Endothelial cell (in vitro differentiated cells): Measurements from ENCODE around the gene RAE1. TPM values are rescaled to one million over a fixed set of nuclear protein-coding genes. Genes with fewer than 3 reads are reported as not detected.

Source experiments
- DNase-seq: peaks from one replicate; pipeline ENCODE4 v3.0.0; 2021; ENCODE audit warnings: low spot score
- H3K27ac Mint-ChIP-seq: one replicate; pipeline ENCODE4 v1.8.0; 2021; ENCODE audit warnings: mixed read lengths, inconsistent platforms; ENCODE audit not compliant: unreplicated experiment
- H3K27me3 Mint-ChIP-seq: one replicate; pipeline ENCODE4 v1.8.0; 2021; ENCODE audit warnings: mild to moderate bottlenecking, moderate library complexity, mixed read lengths, inconsistent platforms; ENCODE audit not compliant: unreplicated experiment
- H3K36me3 Mint-ChIP-seq: one replicate; pipeline ENCODE4 v1.8.0; 2021; ENCODE audit warnings: mild to moderate bottlenecking, low read depth, mixed read lengths, inconsistent platforms; ENCODE audit not compliant: unreplicated experiment
- H3K4me1 Mint-ChIP-seq: one replicate; pipeline ENCODE4 v1.8.0; 2021; ENCODE audit warnings: mild to moderate bottlenecking, mixed read lengths, inconsistent platforms; ENCODE audit not compliant: unreplicated experiment
- H3K4me3 Mint-ChIP-seq: one replicate; pipeline ENCODE4 v1.8.0; 2021; ENCODE audit warnings: mild to moderate bottlenecking, mixed read lengths, inconsistent platforms; ENCODE audit not compliant: unreplicated experiment
- H3K9me3 Mint-ChIP-seq: one replicate; pipeline ENCODE4 v1.8.0; 2021; ENCODE audit warnings: mixed read lengths, inconsistent platforms; ENCODE audit not compliant: unreplicated experiment
- total RNA-seq: library from RNA; stranded (reverse); fragmentation: NEBNext Ultra II Directional; extraction: Animal tissue kit (Norgen Biotek cat#: 25700); gene quantifications from one replicate; pipeline ENCODE4 v1.2.1, GENCODE V29; 2021; ENCODE audit not compliant: unreplicated experiment
- TF ChIP-seq, protein P1 (sequence below): fragments of 200-600 bp; sonication (generic); IDR thresholded peaks from one replicate; pipeline ENCODE4 v1.5.0; 2021; ENCODE audit warnings: antibody characterized with exemption; ENCODE audit not compliant: unreplicated experiment

Gene RAE1
- total RNA-seq, 1 donor from 2014 or later: 32.1 TPM

DNA sequence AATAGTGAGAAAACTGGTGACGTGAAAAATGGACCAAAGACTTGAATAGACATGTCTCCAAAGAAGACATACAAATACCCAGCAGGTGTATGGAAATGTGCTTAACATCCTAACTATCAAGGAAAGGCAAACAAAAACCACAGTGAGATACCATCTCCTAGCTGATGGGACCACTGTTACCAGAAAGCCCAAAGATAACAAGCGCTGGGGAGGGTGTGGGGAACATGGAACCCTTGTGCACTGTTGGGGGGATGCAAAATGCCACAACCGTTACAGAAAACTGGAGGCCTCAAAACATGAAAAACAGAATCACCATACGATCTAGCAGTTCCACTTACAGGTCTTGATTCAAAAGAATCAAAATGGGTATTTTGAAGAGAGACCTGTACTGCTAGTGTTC, 20.3 kb downstream of the RAE1 start:
- Mint-ChIP-seq H3K4me1 (peaks cover 42% of the 10 kb centered on the region), H3K27me3 (peaks cover 11% of the 10 kb centered on the region), H3K4me3 (peak overlapping the region; percentile 52), H3K27ac (peak overlapping the region; percentile 45), H3K36me3 (peaks cover 54% of the 10 kb centered on the region), H3K9me3 (no peaks in the 10 kb centered on the region)
- no peak for DNase-seq
- TF ChIP-seq, protein P1, sequence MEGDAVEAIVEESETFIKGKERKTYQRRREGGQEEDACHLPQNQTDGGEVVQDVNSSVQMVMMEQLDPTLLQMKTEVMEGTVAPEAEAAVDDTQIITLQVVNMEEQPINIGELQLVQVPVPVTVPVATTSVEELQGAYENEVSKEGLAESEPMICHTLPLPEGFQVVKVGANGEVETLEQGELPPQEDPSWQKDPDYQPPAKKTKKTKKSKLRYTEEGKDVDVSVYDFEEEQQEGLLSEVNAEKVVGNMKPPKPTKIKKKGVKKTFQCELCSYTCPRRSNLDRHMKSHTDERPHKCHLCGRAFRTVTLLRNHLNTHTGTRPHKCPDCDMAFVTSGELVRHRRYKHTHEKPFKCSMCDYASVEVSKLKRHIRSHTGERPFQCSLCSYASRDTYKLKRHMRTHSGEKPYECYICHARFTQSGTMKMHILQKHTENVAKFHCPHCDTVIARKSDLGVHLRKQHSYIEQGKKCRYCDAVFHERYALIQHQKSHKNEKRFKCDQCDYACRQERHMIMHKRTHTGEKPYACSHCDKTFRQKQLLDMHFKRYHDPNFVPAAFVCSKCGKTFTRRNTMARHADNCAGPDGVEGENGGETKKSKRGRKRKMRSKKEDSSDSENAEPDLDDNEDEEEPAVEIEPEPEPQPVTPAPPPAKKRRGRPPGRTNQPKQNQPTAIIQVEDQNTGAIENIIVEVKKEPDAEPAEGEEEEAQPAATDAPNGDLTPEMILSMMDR: no peak

DNA sequence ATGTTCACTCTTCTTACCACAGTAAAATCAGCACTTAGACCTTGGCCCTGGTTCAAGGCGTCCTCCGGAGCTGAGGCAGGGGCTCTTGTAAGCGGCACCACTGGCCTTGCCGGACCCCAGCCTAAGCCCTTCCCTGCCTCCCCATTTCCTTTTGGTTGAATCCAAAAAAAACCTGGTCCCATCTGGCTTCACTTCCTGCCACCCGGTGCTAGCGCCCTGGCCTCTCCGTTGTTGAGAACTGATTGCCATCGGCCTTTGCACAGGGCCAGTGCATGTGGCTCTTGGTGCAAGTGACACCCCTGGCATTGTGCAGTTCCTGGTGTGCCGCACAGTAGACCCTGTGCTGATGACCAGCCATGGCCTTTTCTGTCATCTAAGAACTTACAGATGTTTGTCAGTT, 21.1 kb downstream of the RAE1 start:
- H3K9me3 Mint-ChIP-seq: no peaks in the 10 kb centered on the region
- no peak for DNase-seq
- H3K36me3 Mint-ChIP-seq: peaks cover 55% of the 10 kb centered on the region
- H3K4me1 Mint-ChIP-seq: peaks cover 46% of the 10 kb centered on the region
- peaks cover 11% of the 10 kb centered on the region for H3K27me3 Mint-ChIP-seq
- H3K27ac Mint-ChIP-seq: no peak overlapping the region
- TF ChIP-seq, protein P1: no peak
- H3K4me3 Mint-ChIP-seq: no peak overlapping the region

DNA sequence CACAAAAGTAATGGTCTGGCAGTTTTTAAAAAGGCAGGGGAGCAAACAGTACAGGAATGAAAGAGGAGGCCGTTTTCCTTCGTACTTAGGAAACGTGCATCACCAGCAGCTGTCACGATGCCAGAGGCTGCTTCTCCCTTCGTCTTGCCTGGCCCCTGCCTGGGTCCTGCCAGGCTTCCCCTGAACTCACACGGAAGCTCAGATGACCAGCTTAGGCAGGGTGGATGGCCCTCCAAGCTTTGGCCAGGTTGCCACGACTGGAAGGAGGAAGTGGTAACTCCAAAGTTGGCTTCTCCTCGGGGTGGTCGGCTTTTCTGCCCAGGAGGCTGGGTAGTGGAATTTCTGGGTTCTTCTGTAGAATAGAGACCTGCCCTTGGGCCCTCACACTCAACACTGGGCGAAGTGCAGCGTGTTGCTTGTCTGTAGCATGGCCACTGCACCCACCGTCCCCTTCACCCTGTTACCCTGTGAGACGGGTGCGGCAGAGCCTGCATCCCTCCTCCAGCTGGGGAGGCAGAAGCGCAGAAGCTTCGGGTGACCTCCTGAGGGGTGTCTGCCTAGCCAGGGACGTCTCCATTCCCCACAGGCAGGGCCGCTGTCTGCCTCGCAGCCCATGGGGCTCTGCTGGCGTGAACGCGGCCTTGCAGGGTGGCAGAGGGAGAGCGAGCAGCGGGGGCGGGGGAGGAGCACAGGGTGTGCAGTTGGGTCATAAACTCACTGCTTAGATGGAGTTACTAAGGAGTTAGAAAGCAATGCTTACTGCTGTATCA, 21.7 kb downstream of the RAE1 start:
- H3K9me3 Mint-ChIP-seq: no peaks in the 10 kb centered on the region
- TF ChIP-seq, protein P1: no peak
- H3K27ac Mint-ChIP-seq: peak overlapping the region; percentile 81
- H3K4me3 Mint-ChIP-seq: no peak overlapping the region
- peaks cover 61% of the 10 kb centered on the region for H3K36me3 Mint-ChIP-seq
- DNase-seq: no peak
- peaks cover 46% of the 10 kb centered on the region for H3K4me1 Mint-ChIP-seq
- peaks cover 11% of the 10 kb centered on the region for H3K27me3 Mint-ChIP-seq

DNA sequence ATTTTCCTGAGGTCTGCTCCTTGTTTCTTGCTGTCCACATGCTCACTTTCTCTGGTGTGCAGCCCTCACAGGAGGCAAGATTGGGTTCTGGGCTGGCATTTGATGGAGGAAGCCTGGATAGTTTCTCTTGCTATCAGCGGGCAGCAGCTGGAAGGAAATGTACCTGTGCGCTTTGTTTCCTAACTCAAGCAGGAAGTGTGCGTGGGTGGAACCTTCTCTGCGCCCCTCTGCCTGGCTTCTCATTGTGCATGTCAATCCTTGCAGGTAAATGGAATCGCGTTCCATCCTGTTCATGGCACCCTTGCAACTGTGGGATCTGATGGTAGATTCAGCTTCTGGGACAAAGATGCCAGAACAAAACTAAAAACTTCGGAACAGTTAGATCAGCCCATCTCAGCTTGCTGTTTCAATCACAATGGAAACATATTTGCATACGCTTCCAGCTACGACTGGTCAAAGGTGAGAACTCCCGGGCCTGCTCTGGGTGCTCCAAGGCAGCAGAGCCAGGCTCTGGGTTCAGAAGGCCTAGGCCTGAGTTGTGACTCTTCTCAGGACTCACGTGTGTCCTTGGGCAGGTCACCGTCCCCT, 23.4 kb downstream of the RAE1 start:
- TF ChIP-seq, protein P1: no peak
- DNase-seq: no peak
- peaks cover 66% of the 10 kb centered on the region for H3K36me3 Mint-ChIP-seq
- peak overlapping the region; percentile 28 for H3K4me3 Mint-ChIP-seq
- no peaks in the 10 kb centered on the region for H3K9me3 Mint-ChIP-seq
- peak overlapping the region; percentile 97 for H3K27ac Mint-ChIP-seq
- peaks cover 46% of the 10 kb centered on the region for H3K4me1 Mint-ChIP-seq
- peaks cover 11% of the 10 kb centered on the region for H3K27me3 Mint-ChIP-seq
